Inflammatory macrophage treated with lipopolysaccharide for 1 hour (primary cell): ENCODE results near the gene SLC34A3.

Experiments
- DNase-seq, 2 donors: peaks; one replicate each; pipeline ENCODE4 v3.0.0-alpha.2; 2020 to 2022

SLC34A3 gene

GRCh38 chr9:137278061-137278701 lies 47.5 kb downstream of the SLC34A3 start:
- peak in 1 of 2 donors; percentile 37 for DNase-seq

GRCh38 chr9:137278721-137279711 lies 48.3 kb downstream of the SLC34A3 start:
- no peak for DNase-seq

- no peak for DNase-seq
These were observed 49.2 kb downstream of the SLC34A3 start for GRCh38 chr9:137279741-137280473.

GRCh38 chr9:137280474-137281344 lies 50.0 kb downstream of the SLC34A3 start:
- DNase-seq = no peak

DNA sequence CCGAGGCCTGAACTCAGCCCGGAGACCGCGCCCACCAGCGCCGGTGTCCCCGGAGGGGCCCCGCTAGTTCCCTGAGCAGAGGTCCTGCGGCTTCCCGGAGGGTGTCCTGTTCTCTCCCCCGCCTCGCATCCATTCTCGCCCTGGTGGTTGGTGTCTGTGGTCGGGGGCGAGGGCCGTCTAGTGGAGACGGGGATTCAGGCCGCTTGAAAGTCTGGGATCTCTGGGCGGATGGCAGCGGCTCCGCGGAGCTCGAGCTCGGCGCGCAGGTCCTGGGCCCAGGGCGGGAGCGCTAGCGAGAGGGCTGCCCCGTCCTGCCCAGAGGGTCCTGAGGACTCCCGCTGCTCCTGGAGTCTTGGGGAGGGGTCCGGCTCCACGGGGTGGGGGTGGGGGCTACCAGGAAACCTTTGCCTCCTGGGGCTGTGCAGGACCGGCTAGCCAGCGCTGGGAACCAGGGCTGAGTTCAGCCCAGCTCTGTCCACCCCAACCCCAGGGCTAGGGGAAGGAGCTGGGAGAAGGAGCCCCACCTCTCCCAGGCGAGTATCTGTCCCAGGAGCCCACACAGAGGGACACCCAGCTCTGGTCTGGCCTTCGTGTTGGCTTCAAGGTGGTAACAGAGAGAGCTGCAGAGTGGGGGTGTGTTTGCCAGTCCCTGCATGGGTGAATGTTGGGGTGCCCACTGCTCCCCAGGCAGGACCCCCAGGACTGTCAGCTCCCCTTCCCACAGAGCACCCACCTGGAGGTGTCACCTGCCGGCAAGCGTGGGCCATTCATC lies 50.8 kb downstream of the SLC34A3 start:
- no peak for DNase-seq
